Measurements from ENCODE around the gene MCU.

MCU gene

DNA sequence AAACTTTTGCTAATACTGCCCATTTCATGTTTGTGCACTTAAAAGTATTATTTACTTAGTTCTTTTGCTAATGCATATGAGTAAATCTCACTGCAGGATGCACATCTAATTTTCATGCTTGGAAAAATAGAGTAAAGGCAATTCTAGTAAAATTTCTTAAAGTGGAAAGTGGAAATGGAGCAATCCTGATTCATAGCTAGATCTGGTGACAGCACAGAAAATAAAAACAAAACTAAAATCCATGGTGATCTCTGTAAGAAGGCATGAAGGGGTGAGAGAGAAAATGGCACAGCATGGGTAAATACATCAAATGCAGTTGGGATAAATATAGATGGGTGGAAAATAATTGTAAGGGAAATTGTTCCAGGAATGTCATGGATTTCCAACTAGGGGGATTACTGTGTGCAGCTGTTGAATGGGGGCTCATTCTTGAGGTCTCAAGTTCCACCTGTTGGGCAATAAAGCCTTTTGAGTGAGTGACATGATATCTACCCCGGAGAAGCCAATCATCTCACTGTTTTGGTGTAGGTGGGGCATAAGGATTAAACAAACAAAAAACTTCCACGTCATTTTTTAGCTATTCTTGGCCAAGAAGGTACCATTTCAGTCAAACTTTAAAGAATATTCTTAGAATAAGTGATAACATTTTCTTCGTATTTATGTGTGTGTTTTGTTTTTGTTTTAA lies 1.7 kb upstream of the MCU start:
- H3K36me3 ChIP-seq (ENCODE audit: control insufficient read depth in 1 of 2, insufficient read depth in 2 of 2, low read depth in 1 of 2, low read length in 2 of 2), result no peaks in the 10 kb centered on the region
- no peaks in the 10 kb centered on the region for H3K27me3 ChIP-seq (ENCODE audit: control insufficient read depth in 1 of 2, insufficient read depth in 1 of 2, low read length in 2 of 2)
- H3K14ac ChIP-seq (ENCODE audit: low read length in 2 of 2), result no peak overlapping the region
- no CpG with 5 or more reads among the region's 3 CpGs for WGBS
- no peak overlapping the region for H3K4me3 ChIP-seq (ENCODE audit: insufficient read depth in 1 of 2, low read depth in 1 of 2, low read length in 2 of 2)
- H4K91ac ChIP-seq (ENCODE audit: low read length), result no peak overlapping the region
- no peak overlapping the region for H3K27ac ChIP-seq (ENCODE audit: low read length, poor library complexity, severe bottlenecking)
- H3K9ac ChIP-seq (ENCODE audit: low read length), result no peak overlapping the region
- H3K4ac ChIP-seq (ENCODE audit: low read depth in 1 of 2, low read length in 2 of 2), result no peak overlapping the region
- no peak overlapping the region for H3K18ac ChIP-seq (ENCODE audit: low read depth in 1 of 2, low read length in 2 of 2)
- peaks cover 7% of the 10 kb centered on the region for H3K4me1 ChIP-seq (ENCODE audit: control insufficient read depth, insufficient read depth, low read depth, low read length)
- no peak overlapping the region for H2BK15ac ChIP-seq (ENCODE audit: low read depth, poor library complexity, severe bottlenecking)
- no peak overlapping the region for H2BK120ac ChIP-seq (ENCODE audit: low read depth, low read length)
- no peak overlapping the region for H2BK5ac ChIP-seq (ENCODE audit: low read depth, low read length, poor library complexity, severe bottlenecking)
- no peak for DNase-seq
- no peaks in the 10 kb centered on the region for H3K79me1 ChIP-seq (replicated peaks; ENCODE audit: low read length, poor library complexity, severe bottlenecking)
- no peak overlapping the region for H2BK12ac ChIP-seq (ENCODE audit: low read length in 2 of 2)
- H4K8ac ChIP-seq (ENCODE audit: low read length), result no peak overlapping the region
- H2AFZ ChIP-seq (ENCODE audit: low read depth, low read length), result no peak overlapping the region
- no peaks in the 10 kb centered on the region for H3K9me3 ChIP-seq (ENCODE audit: control insufficient read depth, low read length)
- H2AK5ac ChIP-seq (ENCODE audit: low read length, severe bottlenecking), result no peak overlapping the region
- no peak overlapping the region for H3K23ac ChIP-seq (ENCODE audit: low read length in 2 of 2)
- H3K4me2 ChIP-seq (ENCODE audit: low read length, poor library complexity, severe bottlenecking), result no peak overlapping the region

DNA sequence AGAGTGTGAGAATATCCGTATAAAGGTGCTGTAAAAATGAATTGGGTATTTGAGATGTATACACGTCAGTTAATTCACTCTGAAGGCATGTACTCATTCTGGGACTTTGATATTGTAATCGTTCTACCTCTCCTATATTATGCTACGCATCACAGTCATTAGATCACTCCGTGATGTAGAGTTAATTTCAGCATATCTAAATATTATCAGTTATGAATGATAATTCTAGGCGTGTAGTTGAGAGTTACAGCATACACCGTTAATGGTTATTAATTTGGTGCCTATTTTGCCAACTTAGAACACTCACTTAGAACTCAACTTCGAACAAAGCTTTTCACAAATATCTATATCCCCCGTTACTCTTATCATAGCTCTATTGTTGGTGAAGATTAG lies 477 bp upstream of the MCU start:
- H3K4ac ChIP-seq (ENCODE audit: low read depth in 1 of 2, low read length in 2 of 2), result no peak overlapping the region
- H4K8ac ChIP-seq (ENCODE audit: low read length), result no peak overlapping the region
- H3K18ac ChIP-seq (ENCODE audit: low read depth in 1 of 2, low read length in 2 of 2), result no peak overlapping the region
- no peaks in the 10 kb centered on the region for H3K27me3 ChIP-seq (ENCODE audit: control insufficient read depth in 1 of 2, insufficient read depth in 1 of 2, low read length in 2 of 2)
- no peak overlapping the region for H2BK120ac ChIP-seq (ENCODE audit: low read depth, low read length)
- no peak overlapping the region for H3K23ac ChIP-seq (ENCODE audit: low read length in 2 of 2)
- no peaks in the 10 kb centered on the region for H3K36me3 ChIP-seq (ENCODE audit: control insufficient read depth in 1 of 2, insufficient read depth in 2 of 2, low read depth in 1 of 2, low read length in 2 of 2)
- H4K91ac ChIP-seq (ENCODE audit: low read length), result no peak overlapping the region
- H3K14ac ChIP-seq (ENCODE audit: low read length in 2 of 2), result no peak overlapping the region
- H3K4me2 ChIP-seq (ENCODE audit: low read length, poor library complexity, severe bottlenecking), result peak overlapping the region; percentile 24
- H3K4me3 ChIP-seq (ENCODE audit: insufficient read depth in 1 of 2, low read depth in 1 of 2, low read length in 2 of 2), result peak overlapping the region in 1 of 2 experiments; percentile 90
- no peak overlapping the region for H3K27ac ChIP-seq (ENCODE audit: low read length, poor library complexity, severe bottlenecking)
- no peak overlapping the region for H2AFZ ChIP-seq (ENCODE audit: low read depth, low read length)
- no peaks in the 10 kb centered on the region for H3K79me1 ChIP-seq (replicated peaks; ENCODE audit: low read length, poor library complexity, severe bottlenecking)
- H3K9me3 ChIP-seq (ENCODE audit: control insufficient read depth, low read length), result no peaks in the 10 kb centered on the region
- H2BK15ac ChIP-seq (ENCODE audit: low read depth, poor library complexity, severe bottlenecking), result no peak overlapping the region
- H2BK5ac ChIP-seq (ENCODE audit: low read depth, low read length, poor library complexity, severe bottlenecking), result no peak overlapping the region
- H2BK12ac ChIP-seq (ENCODE audit: low read length in 2 of 2), result no peak overlapping the region
- WGBS, result 45% methylated on average over 2 of the region's 9 CpGs
- DNase-seq, result no peak
- no peak overlapping the region for H2AK5ac ChIP-seq (ENCODE audit: low read length, severe bottlenecking)
- H3K4me1 ChIP-seq (ENCODE audit: control insufficient read depth, insufficient read depth, low read depth, low read length), result peaks cover 8% of the 10 kb centered on the region
- peak overlapping the region; percentile 39 for H3K9ac ChIP-seq (ENCODE audit: low read length)

DNA sequence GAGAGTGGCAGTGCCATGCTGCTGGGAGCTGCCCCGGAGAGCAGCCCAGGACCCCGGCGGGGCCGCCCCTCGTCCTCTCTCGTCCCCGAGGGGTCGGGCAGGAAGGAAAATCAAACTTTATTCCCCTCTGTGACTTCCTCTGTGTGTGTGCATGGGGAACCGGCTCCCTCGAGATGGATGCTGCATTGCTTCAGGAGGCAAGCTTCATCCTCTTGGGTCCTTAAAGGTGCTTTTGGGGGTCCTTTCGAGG lies 726 bp downstream of the MCU start:
- H3K14ac ChIP-seq (ENCODE audit: low read length in 2 of 2), result peak overlapping the region in 1 of 2 experiments; percentile 95
- H3K18ac ChIP-seq (ENCODE audit: low read depth in 1 of 2, low read length in 2 of 2), result peak overlapping the region; percentile 76 to 98
- DNase-seq, result peak; percentile 45
- no peaks in the 10 kb centered on the region for H3K27me3 ChIP-seq (ENCODE audit: control insufficient read depth in 1 of 2, insufficient read depth in 1 of 2, low read length in 2 of 2)
- H2BK5ac ChIP-seq (ENCODE audit: low read depth, low read length, poor library complexity, severe bottlenecking), result peak overlapping the region; percentile 3
- peak overlapping the region; percentile 94 for H2AFZ ChIP-seq (ENCODE audit: low read depth, low read length)
- peak overlapping the region; percentile 18 for H4K91ac ChIP-seq (ENCODE audit: low read length)
- no peaks in the 10 kb centered on the region for H3K9me3 ChIP-seq (ENCODE audit: control insufficient read depth, low read length)
- H3K4me2 ChIP-seq (ENCODE audit: low read length, poor library complexity, severe bottlenecking), result peak overlapping the region; percentile 69
- no peak overlapping the region for H2AK5ac ChIP-seq (ENCODE audit: low read length, severe bottlenecking)
- H4K8ac ChIP-seq (ENCODE audit: low read length), result peak overlapping the region; percentile 4
- H3K4me3 ChIP-seq (ENCODE audit: insufficient read depth in 1 of 2, low read depth in 1 of 2, low read length in 2 of 2), result peak overlapping the region; percentile 90 to 96
- no peaks in the 10 kb centered on the region for H3K36me3 ChIP-seq (ENCODE audit: control insufficient read depth in 1 of 2, insufficient read depth in 2 of 2, low read depth in 1 of 2, low read length in 2 of 2)
- no peak overlapping the region for H2BK15ac ChIP-seq (ENCODE audit: low read depth, poor library complexity, severe bottlenecking)
- H3K9ac ChIP-seq (ENCODE audit: low read length), result peak overlapping the region; percentile 94
- no peak overlapping the region for H3K27ac ChIP-seq (ENCODE audit: low read length, poor library complexity, severe bottlenecking)
- under 1% methylated on average over 11 of the region's 11 CpGs for WGBS
- peaks cover 2% of the 10 kb centered on the region for H3K79me1 ChIP-seq (replicated peaks; ENCODE audit: low read length, poor library complexity, severe bottlenecking)
- peak overlapping the region in 1 of 2 experiments; percentile 73 for H3K4ac ChIP-seq (ENCODE audit: low read depth in 1 of 2, low read length in 2 of 2)
- no peak overlapping the region for H2BK120ac ChIP-seq (ENCODE audit: low read depth, low read length)
- peaks cover 8% of the 10 kb centered on the region for H3K4me1 ChIP-seq (ENCODE audit: control insufficient read depth, insufficient read depth, low read depth, low read length)
- no peak overlapping the region for H2BK12ac ChIP-seq (ENCODE audit: low read length in 2 of 2)
- H3K23ac ChIP-seq (ENCODE audit: low read length in 2 of 2), result peak overlapping the region in 1 of 2 experiments; percentile 23

DNA sequence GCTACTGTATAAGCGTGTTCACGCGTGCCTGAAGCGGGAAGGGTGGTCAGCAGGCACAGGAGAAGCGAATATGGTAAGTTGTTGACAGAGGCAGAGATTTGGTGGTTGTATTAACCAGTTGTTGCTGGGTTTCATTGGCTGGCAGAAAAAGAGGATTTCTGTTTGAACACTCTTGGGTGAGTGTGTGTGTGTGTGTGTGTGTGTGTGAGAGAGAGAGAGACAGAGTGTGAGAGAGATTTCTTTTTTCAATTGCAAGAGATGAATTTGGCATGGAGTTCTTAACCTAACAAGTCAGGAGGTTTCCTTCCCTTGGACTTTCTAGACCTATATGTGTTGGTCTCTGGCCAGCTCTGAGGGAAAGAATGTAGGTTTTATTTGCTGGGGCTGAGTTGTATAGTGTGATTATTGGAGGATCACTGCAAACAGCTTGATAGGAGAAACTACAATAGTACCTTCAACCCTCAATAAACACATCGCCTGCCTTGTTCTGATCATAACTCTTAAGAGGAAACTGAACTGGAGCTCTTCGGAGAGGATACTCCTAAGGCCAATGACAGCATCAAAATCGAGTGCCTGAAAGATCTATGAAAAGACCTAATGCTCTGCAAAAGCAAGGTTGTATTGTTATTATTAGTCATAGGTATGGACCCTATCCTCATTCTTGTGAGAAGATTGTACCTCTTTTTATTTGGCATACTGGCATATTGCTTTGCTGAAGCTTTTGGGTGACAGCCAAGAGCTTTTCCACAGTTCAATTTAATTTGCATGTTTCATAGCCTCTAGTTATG lies 1.2 kb downstream of the MCU start:
- H2BK120ac ChIP-seq (ENCODE audit: low read depth, low read length), result no peak overlapping the region
- WGBS, result 25% methylated on average over 8 of the region's 8 CpGs
- no peak overlapping the region for H3K23ac ChIP-seq (ENCODE audit: low read length in 2 of 2)
- no peak overlapping the region for H3K27ac ChIP-seq (ENCODE audit: low read length, poor library complexity, severe bottlenecking)
- H4K8ac ChIP-seq (ENCODE audit: low read length), result no peak overlapping the region
- no peaks in the 10 kb centered on the region for H3K36me3 ChIP-seq (ENCODE audit: control insufficient read depth in 1 of 2, insufficient read depth in 2 of 2, low read depth in 1 of 2, low read length in 2 of 2)
- H2AK5ac ChIP-seq (ENCODE audit: low read length, severe bottlenecking), result no peak overlapping the region
- H3K14ac ChIP-seq (ENCODE audit: low read length in 2 of 2), result no peak overlapping the region
- H3K18ac ChIP-seq (ENCODE audit: low read depth in 1 of 2, low read length in 2 of 2), result peak overlapping the region in 1 of 2 experiments; percentile 98
- H3K4me2 ChIP-seq (ENCODE audit: low read length, poor library complexity, severe bottlenecking), result peak overlapping the region; percentile 69
- H2BK5ac ChIP-seq (ENCODE audit: low read depth, low read length, poor library complexity, severe bottlenecking), result no peak overlapping the region
- peak overlapping the region; percentile 90 to 96 for H3K4me3 ChIP-seq (ENCODE audit: insufficient read depth in 1 of 2, low read depth in 1 of 2, low read length in 2 of 2)
- H3K4ac ChIP-seq (ENCODE audit: low read depth in 1 of 2, low read length in 2 of 2), result no peak overlapping the region
- peaks cover 9% of the 10 kb centered on the region for H3K4me1 ChIP-seq (ENCODE audit: control insufficient read depth, insufficient read depth, low read depth, low read length)
- H2BK12ac ChIP-seq (ENCODE audit: low read length in 2 of 2), result no peak overlapping the region
- peaks cover 2% of the 10 kb centered on the region for H3K79me1 ChIP-seq (replicated peaks; ENCODE audit: low read length, poor library complexity, severe bottlenecking)
- H4K91ac ChIP-seq (ENCODE audit: low read length), result no peak overlapping the region
- no peak overlapping the region for H2BK15ac ChIP-seq (ENCODE audit: low read depth, poor library complexity, severe bottlenecking)
- H2AFZ ChIP-seq (ENCODE audit: low read depth, low read length), result no peak overlapping the region
- no peaks in the 10 kb centered on the region for H3K9me3 ChIP-seq (ENCODE audit: control insufficient read depth, low read length)
- peak; percentile 46 for DNase-seq
- peak overlapping the region; percentile 94 for H3K9ac ChIP-seq (ENCODE audit: low read length)
- no peaks in the 10 kb centered on the region for H3K27me3 ChIP-seq (ENCODE audit: control insufficient read depth in 1 of 2, insufficient read depth in 1 of 2, low read length in 2 of 2)

Measured in mesenchymal stem cell (in vitro differentiated cells and primary cell).